Measurements from ENCODE around the gene BTBD1. TPM values are rescaled to one million over a fixed set of nuclear protein-coding genes. Genes with fewer than 3 reads are reported as not detected.

BTBD1 gene
- polyA plus RNA-seq, 1 of the 3 experiments (the other 2 are of a cell fraction) = 34.4 TPM

DNA sequence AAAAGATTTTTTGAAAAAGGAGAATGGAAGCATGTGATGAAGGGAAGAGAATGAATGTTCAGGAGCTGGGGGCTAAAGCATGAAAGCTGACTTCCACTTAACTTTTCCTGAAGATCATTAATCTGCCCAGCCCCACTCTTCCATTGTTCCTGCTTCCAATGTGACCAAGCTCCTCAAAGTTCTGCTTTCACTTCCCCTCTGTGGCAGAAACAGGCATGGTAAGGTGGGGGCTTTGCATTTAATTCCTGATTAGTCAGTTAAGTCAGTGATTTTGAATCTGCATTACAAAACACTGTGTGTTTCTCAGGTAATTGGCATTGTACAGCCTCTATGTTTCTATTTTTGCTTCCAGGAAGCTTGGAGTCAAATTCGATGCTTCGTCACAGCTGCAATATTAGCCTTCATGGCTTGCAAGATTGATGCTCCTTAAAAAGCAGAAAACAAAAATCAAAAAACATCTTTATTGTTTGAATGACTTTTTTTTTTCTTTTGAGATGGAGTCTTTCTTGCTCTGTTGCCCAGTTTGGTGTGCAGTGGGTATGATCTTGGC lies 33.1 kb upstream of the BTBD1 start:
- no peak for DNase-seq
- Histone ChIP-seq H2AFZ (ENCODE audit: low read depth) (no peak overlapping the region), H3K4me2 (no peak overlapping the region), H3F3A (replicated peaks; ENCODE audit: insufficient read depth) (no peaks in the 10 kb centered on the region), H3K9ac (no peak overlapping the region), H3K36me3 (replicated peaks in 1 of 2; ENCODE audit: control insufficient read depth in 1 of 2, insufficient read depth in 2 of 2, low read length in 1 of 2) (no peaks in the 10 kb centered on the region), H3K79me2 (ENCODE audit: insufficient read depth) (no peaks in the 10 kb centered on the region), H4K20me1 (ENCODE audit: insufficient read depth) (no peaks in the 10 kb centered on the region), H3K27ac (ENCODE audit: low read depth in 2 of 2, low read length in 1 of 2) (no peak overlapping the region), H3K4me3 (ENCODE audit: low read depth in 2 of 2, low read length in 1 of 2) (no peak overlapping the region), H3K4me1 (ENCODE audit: control insufficient read depth in 1 of 2, insufficient read depth in 2 of 2, low read depth in 1 of 2, low read length in 1 of 2) (no peaks in the 10 kb centered on the region), H3K9me3 (no peaks in the 10 kb centered on the region; the same call in 1 of the 2 replicates), H3K27me3 (ENCODE audit: insufficient read depth) (peaks cover 13% of the 10 kb centered on the region; the same call in 1 of the 2 replicates), H3K9me2 (no peaks in the 10 kb centered on the region)
- CTCF ChIA-PET = interaction anchor here (1.3 kb wide), 1 partner anchor 64 kb away, joined by 3 read pairs; no protein-coding TSS in a partner anchor
- POLR2A ChIA-PET = no interaction called here
- TF ChIP-seq POLR2AphosphoS5 (IDR thresholded peaks at IDR 0.05; ENCODE audit: low read depth, low read length) (no peak), FOSL2 (IDR thresholded peaks at IDR 0.05; ENCODE audit: borderline replicate concordance, low read depth) (no peak), FOXM1 (IDR thresholded peaks at IDR 0.05; ENCODE audit: low read depth) (no peak), ELF1 (IDR thresholded peaks at IDR 0.05) (no peak), NRF1 (IDR thresholded peaks at IDR 0.05; ENCODE audit: low read depth, low read length) (no peak), SIN3A (IDR thresholded peaks at IDR 0.05; ENCODE audit: borderline replicate concordance, low read depth, low read length) (no peak), TEAD4 (IDR thresholded peaks at IDR 0.05; ENCODE audit: borderline replicate concordance, insufficient read depth) (no peak), RXRA (IDR thresholded peaks at IDR 0.05; ENCODE audit: borderline replicate concordance, low read depth) (no peak), GABPA (IDR thresholded peaks at IDR 0.05; ENCODE audit: low read depth) (no peak), NFIC (IDR thresholded peaks at IDR 0.05; ENCODE audit: borderline replicate concordance) (no peak), SMC3 (IDR thresholded peaks at IDR 0.05; ENCODE audit: low read depth, low read length) (no peak), GATA2 (CRISPR knock-in tag; IDR thresholded peaks at IDR 0.05) (no peak), RFX5 (IDR thresholded peaks at IDR 0.05; ENCODE audit: low read length) (no peak), RCOR1 (IDR thresholded peaks at IDR 0.05; ENCODE audit: low read length) (no peak), CHD2 (IDR thresholded peaks at IDR 0.05; ENCODE audit: low read length, partially characterized antibody) (no peak), TCF12 (IDR thresholded peaks at IDR 0.05) (no peak)
- TF ChIP-seq, protein P1, sequence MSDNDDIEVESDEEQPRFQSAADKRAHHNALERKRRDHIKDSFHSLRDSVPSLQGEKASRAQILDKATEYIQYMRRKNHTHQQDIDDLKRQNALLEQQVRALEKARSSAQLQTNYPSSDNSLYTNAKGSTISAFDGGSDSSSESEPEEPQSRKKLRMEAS (IDR thresholded peaks at IDR 0.05; ENCODE audit: low read depth) = no peak
- TF ChIP-seq, protein P2, sequence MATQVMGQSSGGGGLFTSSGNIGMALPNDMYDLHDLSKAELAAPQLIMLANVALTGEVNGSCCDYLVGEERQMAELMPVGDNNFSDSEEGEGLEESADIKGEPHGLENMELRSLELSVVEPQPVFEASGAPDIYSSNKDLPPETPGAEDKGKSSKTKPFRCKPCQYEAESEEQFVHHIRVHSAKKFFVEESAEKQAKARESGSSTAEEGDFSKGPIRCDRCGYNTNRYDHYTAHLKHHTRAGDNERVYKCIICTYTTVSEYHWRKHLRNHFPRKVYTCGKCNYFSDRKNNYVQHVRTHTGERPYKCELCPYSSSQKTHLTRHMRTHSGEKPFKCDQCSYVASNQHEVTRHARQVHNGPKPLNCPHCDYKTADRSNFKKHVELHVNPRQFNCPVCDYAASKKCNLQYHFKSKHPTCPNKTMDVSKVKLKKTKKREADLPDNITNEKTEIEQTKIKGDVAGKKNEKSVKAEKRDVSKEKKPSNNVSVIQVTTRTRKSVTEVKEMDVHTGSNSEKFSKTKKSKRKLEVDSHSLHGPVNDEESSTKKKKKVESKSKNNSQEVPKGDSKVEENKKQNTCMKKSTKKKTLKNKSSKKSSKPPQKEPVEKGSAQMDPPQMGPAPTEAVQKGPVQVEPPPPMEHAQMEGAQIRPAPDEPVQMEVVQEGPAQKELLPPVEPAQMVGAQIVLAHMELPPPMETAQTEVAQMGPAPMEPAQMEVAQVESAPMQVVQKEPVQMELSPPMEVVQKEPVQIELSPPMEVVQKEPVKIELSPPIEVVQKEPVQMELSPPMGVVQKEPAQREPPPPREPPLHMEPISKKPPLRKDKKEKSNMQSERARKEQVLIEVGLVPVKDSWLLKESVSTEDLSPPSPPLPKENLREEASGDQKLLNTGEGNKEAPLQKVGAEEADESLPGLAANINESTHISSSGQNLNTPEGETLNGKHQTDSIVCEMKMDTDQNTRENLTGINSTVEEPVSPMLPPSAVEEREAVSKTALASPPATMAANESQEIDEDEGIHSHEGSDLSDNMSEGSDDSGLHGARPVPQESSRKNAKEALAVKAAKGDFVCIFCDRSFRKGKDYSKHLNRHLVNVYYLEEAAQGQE (IDR thresholded peaks at IDR 0.05; ENCODE audit: low read depth, low read length) = no peak
- 75% methylated on average over 2 of the region's 2 CpGs for WGBS (ENCODE audit: low lambda C conversion rate)
